ENCODE data around the gene EFEMP2. TPM values are rescaled to one million over a fixed set of nuclear protein-coding genes. Genes with fewer than 3 reads are reported as not detected.

The EFEMP2 gene
- total and polyA plus RNA-seq, 2 donors (not counting 3 experiments of a cell fraction or from before 2014, with no cell fraction given): 81.7 to 207 TPM

- Histone ChIP-seq H3K36me3 (ENCODE audit: control insufficient read depth in 2 of 2, extremely low read depth in 1 of 2, insufficient read depth in 2 of 2, low read length in 2 of 2) (peaks cover 4 to 27% of the 10 kb centered on the region in 2 experiments), H4K20me1 (replicated peaks; ENCODE audit: control insufficient read depth, extremely low read depth, insufficient read depth, low read length) (no peaks in the 10 kb centered on the region), H3K4me2 (ENCODE audit: insufficient read depth, low read length) (no peak overlapping the region), H3K27me3 (ENCODE audit: control insufficient read depth in 2 of 2, insufficient read depth in 2 of 2, low read length in 2 of 2) (no peaks in the 10 kb centered on the region), H3K4me1 (ENCODE audit: control insufficient read depth, extremely low read depth, insufficient read depth, low read length) (no peaks in the 10 kb centered on the region), H3K9me1 (replicated peaks; ENCODE audit: control insufficient read depth, extremely low read depth, insufficient read depth, low read length) (no peaks in the 10 kb centered on the region), H3K9ac (replicated peaks; ENCODE audit: extremely low read depth, insufficient read depth, low read length) (no peak overlapping the region), H3K4me3 (replicated peaks in 1 of 3; ENCODE audit: insufficient read depth in 1 of 3, low read depth in 1 of 3, low read length in 3 of 3) (no peak overlapping the region), H3K27ac (ENCODE audit: insufficient read depth, low read depth, low read length) (no peak overlapping the region), H3K79me2 (ENCODE audit: control insufficient read depth, insufficient read depth, low read length) (no peaks in the 10 kb centered on the region), H2AFZ (ENCODE audit: low read depth, low read length) (no peak overlapping the region), H3K9me3 (replicated peaks; ENCODE audit: control insufficient read depth, insufficient read depth, low read length) (no peaks in the 10 kb centered on the region)
- POLR2A ChIA-PET: no interaction called here
- dilution Hi-C loops (cut with MboI; ENCODE audit: extremely low pct_ligation_motif_present, low sequenced_read_pairs): no loop called here
- FAIRE-seq: no peak
- intact Hi-C loops (cut with micrococcal nuclease): no loop called here
- DNase-seq (ENCODE audit: low read depth, low spot score): no peak
- BruUV-seq (replicated peaks): no TSS peak
- CTCF ChIA-PET: interaction anchor here (0.9 to 1.8 kb wide), 4 partner anchors 20 to 108 kb away, joined by 3 to 4 read pairs (median 4); partner anchors contain the start of gene MUS81
- no peak for TF ChIP-seq POLR2A (IDR thresholded peaks at IDR 0.05; ENCODE audit: low read depth, low read length)
- no peak for TF ChIP-seq JUN (IDR thresholded peaks at IDR 0.05; ENCODE audit: borderline replicate concordance, insufficient read depth, insufficient read length, low read depth)
- TF ChIP-seq MAX (IDR thresholded peaks at IDR 0.05; ENCODE audit: insufficient read depth, insufficient read length): no peak
- TF ChIP-seq CTCF (IDR thresholded peaks at IDR 0.05; ENCODE audit: extremely low read depth in 1 of 2, insufficient read depth in 1 of 2, low read depth in 1 of 2, low read length in 2 of 2): no peak
- no peak for TF ChIP-seq POLR2AphosphoS5 (IDR thresholded peaks at IDR 0.05; ENCODE audit: insufficient read depth, low read depth, low read length)
- TF ChIP-seq GATA2 (IDR thresholded peaks at IDR 0.05; ENCODE audit: insufficient read depth, insufficient read length, low read depth, low read length): no peak
Measured at GRCh38 chr11:65880844-65881421, 8.3 kb upstream of the EFEMP2 start.
